Mesenchymal stem cell (in vitro differentiated cells and primary cell): ENCODE measurements around the gene PHC2.

Experiments
- DNase-seq: peaks from one replicate; pipeline ENCODE4 v3.0.0-alpha.2; 2013
- H2AFZ ChIP-seq: one replicate; pipeline ENCODE4 v1.6.1; 2013; ENCODE audit warnings: low read depth, mild to moderate bottlenecking, control low read depth, inconsistent platforms, low read length, moderate library complexity
- H2AK5ac ChIP-seq: 2 replicates; pipeline ENCODE4 v1.6.1; 2013; ENCODE audit warnings: low read length, moderate library complexity, mild to moderate bottlenecking, inconsistent platforms; ENCODE audit not compliant: severe bottlenecking
- H2BK120ac ChIP-seq: one replicate; pipeline ENCODE4 v1.6.1; 2013; ENCODE audit warnings: low read depth, mild to moderate bottlenecking, inconsistent platforms, low read length, moderate library complexity
- H2BK12ac ChIP-seq, 2 experiments: one replicate each; pipeline ENCODE4 v1.6.1; 2013; ENCODE audit warnings: inconsistent platforms in 2 of 2, low read length in 2 of 2, mild to moderate bottlenecking in 2 of 2, moderate library complexity in 2 of 2, control low read depth in 1 of 2
- H2BK15ac ChIP-seq: one replicate; pipeline ENCODE4 v1.6.1; 2013; ENCODE audit warnings: mild to moderate bottlenecking, low read depth, inconsistent platforms; ENCODE audit not compliant: poor library complexity, severe bottlenecking
- H2BK5ac ChIP-seq: 2 replicates; pipeline ENCODE4 v1.6.1; 2013; ENCODE audit warnings: low read depth, mild to moderate bottlenecking, low read length, control low read depth, inconsistent platforms; ENCODE audit not compliant: poor library complexity, severe bottlenecking
- H3K14ac ChIP-seq, 2 experiments: one replicate each; pipeline ENCODE4 v1.6.1; 2013; ENCODE audit warnings: inconsistent platforms in 2 of 2, low read length in 2 of 2, control low read depth in 1 of 2, mild to moderate bottlenecking in 1 of 2, moderate library complexity in 1 of 2
- H3K18ac ChIP-seq, 2 experiments: one replicate each; pipeline ENCODE4 v1.6.1; 2013; ENCODE audit warnings: inconsistent platforms in 2 of 2, low read length in 2 of 2, control low read depth in 1 of 2, low read depth in 1 of 2, mild to moderate bottlenecking in 1 of 2
- H3K23ac ChIP-seq, 2 experiments: one replicate each; pipeline ENCODE4 v1.6.1; 2013; ENCODE audit warnings: inconsistent platforms in 2 of 2, low read length in 2 of 2, mild to moderate bottlenecking in 2 of 2, moderate library complexity in 2 of 2, control low read depth in 1 of 2
- H3K27ac ChIP-seq: 2 replicates; pipeline ENCODE4 v1.5.1; 2013; ENCODE audit warnings: mild to moderate bottlenecking, moderate library complexity, low read length, control low read depth, inconsistent platforms; ENCODE audit not compliant: poor library complexity, severe bottlenecking
- H3K27me3 ChIP-seq, 2 experiments: 2 replicates each; pipeline versions ENCODE4 v1.6.1 to v1.7.0; 2013; ENCODE audit warnings: low read length in 2 of 2, mild to moderate bottlenecking in 2 of 2, moderate library complexity in 2 of 2, control low read depth in 1 of 2, inconsistent platforms in 1 of 2; ENCODE audit not compliant: control insufficient read depth in 1 of 2, insufficient read depth in 1 of 2
- H3K36me3 ChIP-seq, 2 experiments: 2 replicates each; pipeline versions ENCODE4 v1.6.1 to v1.7.0; 2013; ENCODE audit warnings: low read length in 2 of 2, control low read depth in 1 of 2, inconsistent platforms in 1 of 2, low read depth in 1 of 2, mild to moderate bottlenecking in 1 of 2; ENCODE audit not compliant: insufficient read depth in 2 of 2, control insufficient read depth in 1 of 2
- H3K4ac ChIP-seq, 2 experiments: one replicate each; pipeline ENCODE4 v1.6.1; 2013; ENCODE audit warnings: inconsistent platforms in 2 of 2, low read length in 2 of 2, mild to moderate bottlenecking in 2 of 2, moderate library complexity in 2 of 2, control low read depth in 1 of 2, low read depth in 1 of 2
- H3K4me1 ChIP-seq: 2 replicates; pipeline ENCODE4 v1.6.1; 2013; ENCODE audit warnings: low read depth, low read length, control low read depth; ENCODE audit not compliant: control insufficient read depth, insufficient read depth
- H3K4me2 ChIP-seq: 2 replicates; pipeline ENCODE4 v1.6.1; 2013; ENCODE audit warnings: low read length, mild to moderate bottlenecking, inconsistent platforms; ENCODE audit not compliant: poor library complexity, severe bottlenecking
- H3K4me3 ChIP-seq, 2 experiments: 2 replicates each; pipeline versions ENCODE4 v1.5.1 to v1.7.0; 2013; ENCODE audit warnings: low read length in 2 of 2, mild to moderate bottlenecking in 2 of 2, control low read depth in 1 of 2, low read depth in 1 of 2; ENCODE audit not compliant: insufficient read depth in 1 of 2
- H3K79me1 ChIP-seq: replicated peaks from 2 replicates; pipeline ENCODE4 v1.6.1; 2013; ENCODE audit warnings: mild to moderate bottlenecking, control low read depth, low read length, inconsistent platforms; ENCODE audit not compliant: poor library complexity, severe bottlenecking
- H3K9ac ChIP-seq: 2 replicates; pipeline ENCODE4 v1.7.0; 2013; ENCODE audit warnings: mild to moderate bottlenecking, low read length, moderate library complexity
- H3K9me3 ChIP-seq: 2 replicates; pipeline ENCODE4 v1.7.0; 2013; ENCODE audit warnings: mild to moderate bottlenecking, low read length; ENCODE audit not compliant: control insufficient read depth
- H4K8ac ChIP-seq: one replicate; pipeline ENCODE4 v1.6.1; 2013; ENCODE audit warnings: inconsistent platforms, mild to moderate bottlenecking, low read length, moderate library complexity
- H4K91ac ChIP-seq: one replicate; pipeline ENCODE4 v1.6.1; 2013; ENCODE audit warnings: mild to moderate bottlenecking, low read length, inconsistent platforms
- WGBS: methylation state at CpG from one replicate; pipeline ENCODE4 v1.1.7; 2013; ENCODE audit warnings: mixed read lengths; 5-methylcytosine and 5-hydroxymethylcytosine counted together

Gene PHC2

GRCh38 chr1:33442141-33442540, 11.2 kb upstream of the PHC2 start:
- no peak overlapping the region for H2AK5ac ChIP-seq
- no peak overlapping the region for H3K14ac ChIP-seq
- H3K4me3 ChIP-seq = no peak overlapping the region
- no peaks in the 10 kb centered on the region for H3K9me3 ChIP-seq
- no peak overlapping the region for H2AFZ ChIP-seq
- DNase-seq = peak; percentile 61
- H2BK5ac ChIP-seq = no peak overlapping the region
- H3K4ac ChIP-seq = no peak overlapping the region
- H4K8ac ChIP-seq = no peak overlapping the region
- H4K91ac ChIP-seq = no peak overlapping the region
- H3K9ac ChIP-seq = no peak overlapping the region
- H2BK15ac ChIP-seq = no peak overlapping the region
- 13% methylated on average over 1 of the region's 1 CpG for WGBS
- H3K79me1 ChIP-seq = no peaks in the 10 kb centered on the region
- H2BK12ac ChIP-seq = no peak overlapping the region
- H2BK120ac ChIP-seq = no peak overlapping the region
- no peak overlapping the region for H3K18ac ChIP-seq
- no peak overlapping the region for H3K23ac ChIP-seq
- H3K4me1 ChIP-seq = peaks cover 7% of the 10 kb centered on the region
- no peak overlapping the region for H3K4me2 ChIP-seq
- H3K36me3 ChIP-seq = no peaks in the 10 kb centered on the region
- H3K27ac ChIP-seq = no peak overlapping the region
- no peaks in the 10 kb centered on the region for H3K27me3 ChIP-seq

DNA sequence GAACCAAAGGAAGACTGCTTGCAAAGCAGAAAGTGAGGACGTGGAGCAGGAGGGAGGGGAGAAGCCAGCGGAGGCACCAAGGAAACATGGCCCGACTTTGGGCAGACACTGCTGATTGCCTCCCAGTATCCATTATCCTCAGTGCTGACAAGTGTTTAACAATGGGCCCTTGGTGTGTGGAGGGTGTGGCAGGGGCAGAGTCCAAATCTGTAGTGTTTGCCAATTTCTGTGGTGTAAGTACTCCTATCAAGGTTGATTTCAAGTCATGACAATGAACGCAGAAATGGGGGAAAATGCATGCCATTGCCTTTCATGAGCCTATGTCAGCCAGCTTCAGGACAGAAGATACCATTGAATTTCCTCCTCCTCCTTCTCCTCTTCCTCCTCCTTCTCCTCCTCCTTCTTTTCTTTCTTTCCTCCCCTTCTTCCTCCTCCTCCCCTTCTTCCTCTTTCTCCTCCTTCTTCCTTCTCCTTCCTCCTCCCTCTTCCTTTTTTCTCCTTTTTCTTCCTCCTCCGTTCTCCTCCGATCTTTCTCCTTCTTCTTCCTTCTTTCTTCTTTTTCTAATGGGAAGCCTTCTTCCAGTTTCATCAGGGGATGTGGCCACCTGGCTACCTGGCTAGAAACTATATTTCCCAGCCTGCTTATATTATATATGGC, 10.3 kb upstream of the PHC2 start:
- Histone ChIP-seq H3K27me3 (no peaks in the 10 kb centered on the region), H3K14ac (no peak overlapping the region), H3K4me1 (peaks cover 10% of the 10 kb centered on the region), H3K27ac (no peak overlapping the region), H3K9me3 (no peaks in the 10 kb centered on the region), H3K18ac (peak overlapping the region; percentile 37 to 40), H2AK5ac (peak overlapping the region; percentile 23), H3K9ac (no peak overlapping the region), H4K91ac (no peak overlapping the region), H4K8ac (no peak overlapping the region), H3K4me3 (no peak overlapping the region), H3K23ac (no peak overlapping the region), H2BK120ac (no peak overlapping the region), H2BK15ac (no peak overlapping the region), H2AFZ (no peak overlapping the region), H3K36me3 (no peaks in the 10 kb centered on the region), H3K79me1 (no peaks in the 10 kb centered on the region), H3K4me2 (no peak overlapping the region), H3K4ac (peak overlapping the region in 1 of 2 experiments; percentile 22), H2BK12ac (peak overlapping the region; percentile 27 to 64), H2BK5ac (no peak overlapping the region)
- DNase-seq = no peak
- 98% methylated on average over 6 of the region's 6 CpGs for WGBS

- Histone ChIP-seq H2BK15ac (no peak overlapping the region), H3K27ac (no peak overlapping the region), H3K23ac (no peak overlapping the region), H4K8ac (no peak overlapping the region), H3K4me3 (no peak overlapping the region), H2AFZ (no peak overlapping the region), H3K18ac (peak overlapping the region in 1 of 2 experiments; percentile 34), H3K9ac (peak overlapping the region; percentile 34), H3K79me1 (no peaks in the 10 kb centered on the region), H2BK120ac (no peak overlapping the region), H2BK5ac (no peak overlapping the region), H3K9me3 (no peaks in the 10 kb centered on the region), H3K14ac (no peak overlapping the region), H3K4me1 (peaks cover 13% of the 10 kb centered on the region), H3K4me2 (no peak overlapping the region), H3K4ac (no peak overlapping the region), H3K36me3 (no peaks in the 10 kb centered on the region), H2BK12ac (peak overlapping the region; percentile 9 to 37), H2AK5ac (no peak overlapping the region), H3K27me3 (no peaks in the 10 kb centered on the region), H4K91ac (no peak overlapping the region)
- no peak for DNase-seq
- 28% methylated on average over 1 of the region's 1 CpG for WGBS
Measured at GRCh38 chr1:33439662-33440061, 8.8 kb upstream of the PHC2 start.

DNA sequence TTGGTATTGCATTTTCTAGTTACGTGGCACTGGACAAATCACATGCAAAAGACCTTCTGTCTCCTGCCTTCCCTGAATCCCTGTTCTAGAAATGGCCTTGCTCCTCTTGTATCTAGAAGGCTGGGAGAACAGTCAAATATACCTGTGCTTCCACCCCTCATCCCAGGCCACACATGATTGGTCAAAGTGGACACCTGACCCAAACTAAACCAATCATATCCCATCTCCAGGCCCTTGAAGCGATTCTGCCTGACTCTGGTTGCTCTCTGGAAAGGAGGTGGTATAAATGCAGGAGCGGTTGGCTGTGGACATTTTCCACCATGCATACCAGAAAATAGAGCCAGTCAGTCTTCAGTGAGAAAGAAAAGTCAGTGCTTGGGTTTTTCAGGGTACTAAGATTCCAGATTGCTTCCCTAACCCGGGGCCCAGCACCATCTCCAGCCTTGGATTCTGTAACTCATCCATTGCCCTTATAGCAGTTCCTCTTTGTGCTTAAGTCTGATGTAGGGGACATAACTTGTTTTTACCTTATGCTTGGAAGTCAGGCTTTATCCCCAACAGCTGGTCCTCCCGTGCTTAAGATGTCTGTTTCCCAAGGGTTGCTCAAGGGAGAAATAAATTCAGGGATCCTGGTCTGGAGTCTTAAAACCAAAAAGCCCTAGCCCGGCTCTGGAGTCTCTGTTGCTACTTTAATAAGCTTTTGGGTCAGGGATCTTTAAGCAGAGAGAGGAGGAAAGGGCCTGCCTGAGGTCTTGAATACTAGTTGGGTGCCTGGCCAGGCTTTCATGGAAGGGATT, 7.7 kb upstream of the PHC2 start:
- peak overlapping the region in 1 of 2 experiments; percentile 10 for H3K4ac ChIP-seq
- H4K91ac ChIP-seq = peak overlapping the region; percentile 20
- H3K27ac ChIP-seq = no peak overlapping the region
- peaks cover 12% of the 10 kb centered on the region for H3K4me1 ChIP-seq
- no peak overlapping the region for H3K9ac ChIP-seq
- no peak for DNase-seq
- no peak overlapping the region for H2AFZ ChIP-seq
- H3K23ac ChIP-seq = no peak overlapping the region
- no peak overlapping the region for H2BK15ac ChIP-seq
- H3K27me3 ChIP-seq = no peaks in the 10 kb centered on the region
- no peak overlapping the region for H3K4me3 ChIP-seq
- H2BK120ac ChIP-seq = peak overlapping the region; percentile 21
- peak overlapping the region in 1 of 2 experiments; percentile 69 for H2BK12ac ChIP-seq
- H3K9me3 ChIP-seq = no peaks in the 10 kb centered on the region
- no peak overlapping the region for H3K4me2 ChIP-seq
- no peak overlapping the region for H2AK5ac ChIP-seq
- H3K14ac ChIP-seq = no peak overlapping the region
- H3K18ac ChIP-seq = peak overlapping the region in 1 of 2 experiments; percentile 23
- H3K79me1 ChIP-seq = no peaks in the 10 kb centered on the region
- no peaks in the 10 kb centered on the region for H3K36me3 ChIP-seq
- WGBS = 76% methylated on average over 5 of the region's 6 CpGs
- no peak overlapping the region for H2BK5ac ChIP-seq
- no peak overlapping the region for H4K8ac ChIP-seq
